ENCODE data around the gene TMBIM6. TPM values are rescaled to one million over a fixed set of nuclear protein-coding genes. Genes with fewer than 3 reads are reported as not detected.

The TMBIM6 gene
- total and polyA plus RNA-seq, 9 of the 15 experiments (the other 6 are each of a cell fraction or from before 2014, with no cell fraction given), result 147 to 1,288 (median 352) TPM

DNA sequence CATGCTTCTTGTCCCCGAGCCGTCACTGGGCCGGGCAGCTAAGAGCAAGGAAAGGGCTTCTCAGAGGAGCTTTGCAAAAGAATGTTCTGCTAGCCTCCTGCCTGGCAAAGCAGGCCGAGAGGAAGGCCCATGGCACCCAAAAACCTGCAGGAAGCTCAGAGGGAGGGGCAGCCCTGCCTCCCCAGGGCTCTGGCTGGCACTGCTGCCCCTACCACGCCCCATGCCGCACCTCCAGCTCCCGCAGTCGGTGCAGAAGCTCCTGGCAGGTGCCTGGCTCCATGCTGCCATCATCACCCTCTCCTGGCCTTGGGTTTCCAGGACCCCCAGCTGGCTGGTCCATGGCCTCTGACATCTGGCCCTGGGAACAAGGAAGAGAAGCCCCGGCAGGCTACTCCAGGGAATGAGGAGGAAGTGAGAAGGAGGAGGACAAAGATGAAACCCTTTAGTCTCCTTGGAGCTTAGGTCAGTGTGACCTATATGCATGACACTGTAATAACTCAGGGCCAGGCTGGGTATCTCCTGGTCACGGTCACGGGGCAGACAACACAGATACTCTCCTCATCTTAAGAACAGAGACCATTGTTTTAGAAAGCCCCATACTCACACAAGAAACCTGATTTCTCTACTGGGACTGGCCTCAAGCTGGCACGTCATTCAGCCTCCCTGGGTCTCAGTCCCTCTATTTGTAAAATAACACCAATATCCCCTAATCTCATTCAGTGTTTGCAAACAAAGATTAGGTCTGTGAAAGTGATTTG, 62.5 kb downstream of the TMBIM6 start:
- ATAC-seq (no peak), FAIRE-seq (no peak), DNase-seq (ENCODE audit: extremely low read depth in 1 of 4, low spot score in 3 of 4) (no peak)
- H3K36me3 ChIP-seq (ENCODE audit: control insufficient read depth, insufficient read depth, low read length), result peaks cover 33% of the 10 kb centered on the region; the same call in 2 of the 3 replicates
- POLR2A ChIA-PET, result interaction anchor here (1.5 to 1.7 kb wide), 2 partner anchors 12 to 14 kb away, joined by 4 to 5 read pairs; no protein-coding TSS in a partner anchor
- intact Hi-C loops (cut with micrococcal nuclease) (no loop called here), in situ Hi-C loops (cut with MboI) (no loop called here)
- TF ChIP-seq, protein P1, sequence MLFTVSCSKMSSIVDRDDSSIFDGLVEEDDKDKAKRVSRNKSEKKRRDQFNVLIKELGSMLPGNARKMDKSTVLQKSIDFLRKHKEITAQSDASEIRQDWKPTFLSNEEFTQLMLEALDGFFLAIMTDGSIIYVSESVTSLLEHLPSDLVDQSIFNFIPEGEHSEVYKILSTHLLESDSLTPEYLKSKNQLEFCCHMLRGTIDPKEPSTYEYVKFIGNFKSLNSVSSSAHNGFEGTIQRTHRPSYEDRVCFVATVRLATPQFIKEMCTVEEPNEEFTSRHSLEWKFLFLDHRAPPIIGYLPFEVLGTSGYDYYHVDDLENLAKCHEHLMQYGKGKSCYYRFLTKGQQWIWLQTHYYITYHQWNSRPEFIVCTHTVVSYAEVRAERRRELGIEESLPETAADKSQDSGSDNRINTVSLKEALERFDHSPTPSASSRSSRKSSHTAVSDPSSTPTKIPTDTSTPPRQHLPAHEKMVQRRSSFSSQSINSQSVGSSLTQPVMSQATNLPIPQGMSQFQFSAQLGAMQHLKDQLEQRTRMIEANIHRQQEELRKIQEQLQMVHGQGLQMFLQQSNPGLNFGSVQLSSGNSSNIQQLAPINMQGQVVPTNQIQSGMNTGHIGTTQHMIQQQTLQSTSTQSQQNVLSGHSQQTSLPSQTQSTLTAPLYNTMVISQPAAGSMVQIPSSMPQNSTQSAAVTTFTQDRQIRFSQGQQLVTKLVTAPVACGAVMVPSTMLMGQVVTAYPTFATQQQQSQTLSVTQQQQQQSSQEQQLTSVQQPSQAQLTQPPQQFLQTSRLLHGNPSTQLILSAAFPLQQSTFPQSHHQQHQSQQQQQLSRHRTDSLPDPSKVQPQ (CRISPR knock-in tag; IDR thresholded peaks at IDR 0.05; ENCODE audit: borderline replicate concordance), result no peak
- TF ChIP-seq ARID2 (IDR thresholded peaks at IDR 0.05), result no peak
- TF ChIP-seq DLX4 (CRISPR knock-in tag; IDR thresholded peaks at IDR 0.05), result no peak
- no peak for TF ChIP-seq ARHGAP35 (IDR thresholded peaks at IDR 0.05; ENCODE audit: partially characterized antibody)
- TF ChIP-seq ESRRA (IDR thresholded peaks at IDR 0.05; ENCODE audit: borderline replicate concordance, low read depth), result no peak
- TF ChIP-seq FOXP4 (CRISPR knock-in tag; IDR thresholded peaks at IDR 0.05; ENCODE audit: borderline replicate concordance), result no peak
- no peak for TF ChIP-seq KLF16 (IDR thresholded peaks at IDR 0.05)
- H3K27ac ChIP-seq (ENCODE audit: extremely low read depth, low read depth, low read length), result no peak overlapping the region
- H3K4me2 ChIP-seq (ENCODE audit: insufficient read depth, low read length), result no peak overlapping the region
- no TSS peak for BruUV-seq (replicated peaks)
- no peak overlapping the region for H3K9ac ChIP-seq (ENCODE audit: insufficient read depth in 1 of 2, low read depth in 2 of 2, low read length in 2 of 2)
- H2AFZ ChIP-seq (ENCODE audit: low read depth, low read length), result no peak overlapping the region
- peaks cover 0 to 17% of the 10 kb centered on the region in 2 experiments; a peak in 2 of 5 replicates for H3K4me1 ChIP-seq (replicated peaks in 1 of 2; ENCODE audit: control insufficient read depth in 2 of 2, insufficient read depth in 2 of 2, low read length in 2 of 2)
- no peak overlapping the region for H3K4me3 ChIP-seq
- peaks cover 5% of the 10 kb centered on the region; the same call in 1 of the 2 replicates for H4K20me1 ChIP-seq (replicated peaks; ENCODE audit: control insufficient read depth, insufficient read depth, low read length)
- 68% methylated on average over 12 of the region's 12 CpGs for WGBS (ENCODE audit: insufficient coverage, low coverage, missing lambda C conversion rate)
- no peaks in the 10 kb centered on the region for H3K79me2 ChIP-seq (ENCODE audit: control insufficient read depth, insufficient read depth, low read length)
- CTCF ChIA-PET (ENCODE audit: low intra/inter-chr PET ratio), result no interaction called here
- H3K9me3 ChIP-seq (replicated peaks; ENCODE audit: control insufficient read depth, insufficient read depth, low read depth, low read length), result no peaks in the 10 kb centered on the region
- no peaks in the 10 kb centered on the region for H3K27me3 ChIP-seq (ENCODE audit: control insufficient read depth in 2 of 2, insufficient read depth in 2 of 2, low read length in 2 of 2)
- H3K9me1 ChIP-seq (ENCODE audit: control insufficient read depth, insufficient read depth, low read length), result no peaks in the 10 kb centered on the region

Data from K562 (cell line).